Measurements from ENCODE around the gene URB2.

The URB2 gene

GRCh38 chr1:229625915-229626831 lies at the start of gene URB2, which contains the start of gene TAF5L (continued):
- TF ChIP-seq CTCF (tag by site-specific recombination; IDR thresholded peaks at IDR 0.05) (peak; percentile 55; the same call in 1 of the 2 replicates), ZNF132 (tag by site-specific recombination; IDR thresholded peaks at IDR 0.05; ENCODE audit: borderline replicate concordance) (no peak), PBX3 (CRISPR knock-in tag; IDR thresholded peaks at IDR 0.05) (peak; percentile 95; the same call in 1 of the 2 replicates), ZNF596 (tag by site-specific recombination; IDR thresholded peaks at IDR 0.05) (peak; percentile 40; the same call in 1 of the 2 replicates), ZNF610 (tag by site-specific recombination; IDR thresholded peaks at IDR 0.05; ENCODE audit: borderline replicate concordance) (0 out of 2 replicates have a peak, but pooled peaks have one; percentile 67), ZIC2 (tag by site-specific recombination; IDR thresholded peaks at IDR 0.05) (peak; percentile 85), ZNF692 (tag by site-specific recombination; IDR thresholded peaks at IDR 0.05) (peak; percentile 93), PRDM6 (tag by site-specific recombination; IDR thresholded peaks at IDR 0.05) (no peak), ZNF174 (tag by site-specific recombination; IDR thresholded peaks at IDR 0.05) (no peak), ZNF324 (tag by site-specific recombination; IDR thresholded peaks at IDR 0.05) (peak; percentile 76), ZNF501 (tag by site-specific recombination; IDR thresholded peaks at IDR 0.05) (peak; percentile 98), SALL2 (tag by site-specific recombination; IDR thresholded peaks at IDR 0.05; ENCODE audit: borderline replicate concordance) (no peak), ZNF449 (tag by site-specific recombination; IDR thresholded peaks at IDR 0.05) (no peak), ZNF837 (tag by site-specific recombination; IDR thresholded peaks at IDR 0.05) (no peak), WT1 (tag by site-specific recombination; IDR thresholded peaks at IDR 0.05) (peak; percentile 65), AEBP2 (tag by site-specific recombination; IDR thresholded peaks at IDR 0.05; ENCODE audit: borderline replicate concordance) (no peak), KLF17 (tag by site-specific recombination; IDR thresholded peaks at IDR 0.05) (0 out of 2 replicates have a peak, but pooled peaks have one; percentile 72), KLF8 (tag by site-specific recombination; IDR thresholded peaks at IDR 0.05) (peak; percentile 77), ZNF18 (tag by site-specific recombination; IDR thresholded peaks at IDR 0.05) (peak; percentile 34; the same call in 1 of the 2 replicates), ZNF76 (tag by site-specific recombination; IDR thresholded peaks at IDR 0.05; ENCODE audit: borderline replicate concordance, low read depth) (peak; percentile 18; the same call in 1 of the 2 replicates), ZNF394 (tag by site-specific recombination; IDR thresholded peaks at IDR 0.05; ENCODE audit: borderline replicate concordance) (0 out of 2 replicates have a peak, but pooled peaks have one; percentile 20)
